Measurements from ENCODE around the gene RPRD2. TPM values are rescaled to one million over a fixed set of nuclear protein-coding genes. Genes with fewer than 3 reads are reported as not detected.
A peak's percentile ranks its signal among the peaks of the same experiment; 100 is the strongest.

The RPRD2 gene
- total and polyA plus RNA-seq, 9 of the 15 experiments (the other 6 are each of a cell fraction or from before 2014, with no cell fraction given): 1.5 to 21.6 (median 7.7) TPM

DNA sequence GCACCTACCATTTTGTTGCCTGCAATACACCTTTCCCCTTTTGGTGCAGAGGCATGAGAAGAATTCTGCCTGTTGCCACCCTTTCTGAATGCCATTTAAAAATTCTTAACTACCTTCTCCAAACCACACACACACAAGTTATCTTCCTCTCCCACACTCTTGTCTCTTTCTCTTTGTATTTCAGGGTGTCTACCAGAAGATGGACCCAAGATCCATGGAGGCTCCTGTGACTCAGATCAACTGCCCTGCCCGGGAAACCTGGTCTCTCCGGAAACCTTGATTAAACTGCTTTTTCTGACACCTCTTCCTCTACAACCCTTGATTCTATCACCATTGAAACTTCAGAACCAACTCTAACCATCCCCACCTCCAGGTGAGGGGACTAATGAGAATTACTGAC is 120.9 kb downstream of the RPRD2 start (continued):
- peak; percentile 23; the same call in 1 of the 2 replicates for TF ChIP-seq CTBP1 (IDR thresholded peaks at IDR 0.05; ENCODE audit: borderline replicate concordance)
- no peak for TF ChIP-seq ZNF175 (CRISPR knock-in tag; IDR thresholded peaks at IDR 0.05; ENCODE audit: low read depth)
- TF ChIP-seq SMARCE1 (IDR thresholded peaks at IDR 0.05): no peak
- no peak for TF ChIP-seq ZNF644 (tag; IDR thresholded peaks at IDR 0.05; ENCODE audit: low read depth)
- TF ChIP-seq PPARD (CRISPR knock-in tag; IDR thresholded peaks at IDR 0.05): no peak
- peak; percentile 42; the same call in 1 of the 2 replicates for TF ChIP-seq GABPB1 (CRISPR knock-in tag; IDR thresholded peaks at IDR 0.05)
- TF ChIP-seq BRD9 (IDR thresholded peaks at IDR 0.05; ENCODE audit: low read depth, partially characterized antibody): peak; percentile 71
- TF ChIP-seq KLF16 (IDR thresholded peaks at IDR 0.05): 0 out of 2 replicates have a peak, but pooled peaks have one; percentile 4
- no peak for TF ChIP-seq GABPB2 (CRISPR knock-in tag; conservative IDR thresholded peaks at IDR 0.05)
- no peak for TF ChIP-seq NR1H2 (CRISPR knock-in tag; IDR thresholded peaks at IDR 0.05)
- no peak for TF ChIP-seq RFX5 (IDR thresholded peaks at IDR 0.05; ENCODE audit: low read depth, low read length)
- no peak for TF ChIP-seq SREBF1 (IDR thresholded peaks at IDR 0.05; ENCODE audit: borderline replicate concordance, low read depth, low read length)
- TF ChIP-seq, protein P1, sequence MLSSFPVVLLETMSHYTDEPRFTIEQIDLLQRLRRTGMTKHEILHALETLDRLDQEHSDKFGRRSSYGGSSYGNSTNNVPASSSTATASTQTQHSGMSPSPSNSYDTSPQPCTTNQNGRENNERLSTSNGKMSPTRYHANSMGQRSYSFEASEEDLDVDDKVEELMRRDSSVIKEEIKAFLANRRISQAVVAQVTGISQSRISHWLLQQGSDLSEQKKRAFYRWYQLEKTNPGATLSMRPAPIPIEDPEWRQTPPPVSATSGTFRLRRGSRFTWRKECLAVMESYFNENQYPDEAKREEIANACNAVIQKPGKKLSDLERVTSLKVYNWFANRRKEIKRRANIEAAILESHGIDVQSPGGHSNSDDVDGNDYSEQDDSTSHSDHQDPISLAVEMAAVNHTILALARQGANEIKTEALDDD (IDR thresholded peaks at IDR 0.05): peak; percentile 69
- TF ChIP-seq COPS2 (conservative IDR thresholded peaks at IDR 0.05): no peak
- no peak for TF ChIP-seq ZBED1 (IDR thresholded peaks at IDR 0.05)
- peak; percentile 23; the same call in 1 of the 2 replicates for TF ChIP-seq LCOR (CRISPR knock-in tag; IDR thresholded peaks at IDR 0.05)
- no peak for TF ChIP-seq MAFF (IDR thresholded peaks at IDR 0.05; ENCODE audit: low read length)
- TF ChIP-seq CCNT2 (IDR thresholded peaks at IDR 0.05; ENCODE audit: borderline replicate concordance, extremely low read depth, insufficient read length, low read depth, low read length): no peak
- TF ChIP-seq BDP1 (IDR thresholded peaks at IDR 0.05; ENCODE audit: insufficient read depth, insufficient read length): no peak
- TF ChIP-seq RCOR1 (IDR thresholded peaks at IDR 0.05; ENCODE audit: borderline replicate concordance in 1 of 2, low read depth in 2 of 2, low read length in 2 of 2): 0 out of 4 replicates have a peak, but pooled peaks of 1 of the 2 experiments have one; percentile 8
- no peak for TF ChIP-seq XRCC4 (IDR thresholded peaks at IDR 0.05; ENCODE audit: extremely low read depth, insufficient read depth, insufficient read length)
- no peak for TF ChIP-seq ADNP (tag; IDR thresholded peaks at IDR 0.05)
- TF ChIP-seq, protein P2, sequence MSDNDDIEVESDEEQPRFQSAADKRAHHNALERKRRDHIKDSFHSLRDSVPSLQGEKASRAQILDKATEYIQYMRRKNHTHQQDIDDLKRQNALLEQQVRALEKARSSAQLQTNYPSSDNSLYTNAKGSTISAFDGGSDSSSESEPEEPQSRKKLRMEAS (CRISPR knock-in tag; IDR thresholded peaks at IDR 0.05): no peak
- TF ChIP-seq SAFB (IDR thresholded peaks at IDR 0.05; ENCODE audit: borderline replicate concordance, low read depth, low read length): no peak
- TF ChIP-seq RBM15 (IDR thresholded peaks at IDR 0.05; ENCODE audit: insufficient read depth, low read length): no peak
- TF ChIP-seq RFX1 (IDR thresholded peaks at IDR 0.05): no peak
- no peak for TF ChIP-seq HIVEP1 (CRISPR knock-in tag; IDR thresholded peaks at IDR 0.05)
- TF ChIP-seq ZNF324 (CRISPR knock-in tag; IDR thresholded peaks at IDR 0.05): no peak
- peak; percentile 82 to 85 for TF ChIP-seq RAD21 (CRISPR knock-in tag; conservative IDR thresholded peaks at IDR 0.05 in 1 of 2, IDR thresholded peaks at IDR 0.05 in 1 of 2)
- TF ChIP-seq TCF3 (CRISPR knock-in tag; IDR thresholded peaks at IDR 0.05): peak; percentile 46
- TF ChIP-seq ZKSCAN8 (CRISPR knock-in tag; IDR thresholded peaks at IDR 0.05): no peak
- TF ChIP-seq ZEB2 (IDR thresholded peaks at IDR 0.05): no peak
- peak; percentile 50; the same call in 1 of the 2 replicates for TF ChIP-seq JUND (IDR thresholded peaks at IDR 0.05; ENCODE audit: borderline replicate concordance, low read depth, low read length)
- no peak for TF ChIP-seq JUND (tag; IDR thresholded peaks at IDR 0.05; ENCODE audit: borderline replicate concordance, low read depth, low read length)
